RWPE1 (cell line): Measurements from ENCODE around the gene MARK4.

Source experiments
- CTCF ChIA-PET: fragments of 350-600 bp; sonication (Branson Sonifier 250); formaldehyde crosslinking; extraction: SDS; loops from one replicate; lab custom pipeline; 2021; lab: Yijun Ruan, JAX
- POLR2A ChIA-PET: fragments of 400-600 bp; formaldehyde crosslinking; extraction: SDS; loops from one replicate; lab custom pipeline; 2020; ENCODE audit warnings: antibody characterized with exemption; ENCODE audit not compliant: low non-redundant PET; lab: Yijun Ruan, JAX
- DNase-seq: peaks from one replicate; pipeline ENCODE4 v3.0.0; 2012; ENCODE audit warnings: low spot score
- H3K27ac ChIP-seq: fragments of 450-650 bp; 2 replicates; pipeline ENCODE4 v1.5.1; 2017
- TF ChIP-seq, protein P1 (sequence below): fragments of 450-650 bp; conservative IDR thresholded peaks from 2 replicates; pipeline ENCODE4 v1.5.1; 2017; ENCODE audit warnings: low read depth, mild to moderate bottlenecking

MARK4 gene

DNA sequence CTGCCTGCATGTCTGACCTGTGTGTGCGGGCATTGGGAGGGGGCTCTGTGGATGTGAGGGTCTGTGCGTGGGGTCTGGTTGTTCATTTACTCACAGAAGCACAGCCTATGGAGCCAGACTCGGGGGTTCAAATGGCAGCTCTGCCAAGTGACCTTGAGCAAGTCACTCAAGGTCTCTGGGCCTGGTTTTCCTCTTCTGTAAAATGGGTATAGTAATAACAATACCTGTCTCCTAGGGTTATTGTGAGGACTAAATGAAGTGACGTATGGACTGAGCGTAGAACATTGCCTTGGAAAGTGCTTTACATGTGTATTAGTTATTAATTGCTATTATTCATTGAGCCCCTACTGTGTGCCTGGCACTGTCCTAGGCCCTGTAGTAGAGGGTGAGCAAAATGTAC, 47.2 kb downstream of the MARK4 start:
- TF ChIP-seq, protein P1, sequence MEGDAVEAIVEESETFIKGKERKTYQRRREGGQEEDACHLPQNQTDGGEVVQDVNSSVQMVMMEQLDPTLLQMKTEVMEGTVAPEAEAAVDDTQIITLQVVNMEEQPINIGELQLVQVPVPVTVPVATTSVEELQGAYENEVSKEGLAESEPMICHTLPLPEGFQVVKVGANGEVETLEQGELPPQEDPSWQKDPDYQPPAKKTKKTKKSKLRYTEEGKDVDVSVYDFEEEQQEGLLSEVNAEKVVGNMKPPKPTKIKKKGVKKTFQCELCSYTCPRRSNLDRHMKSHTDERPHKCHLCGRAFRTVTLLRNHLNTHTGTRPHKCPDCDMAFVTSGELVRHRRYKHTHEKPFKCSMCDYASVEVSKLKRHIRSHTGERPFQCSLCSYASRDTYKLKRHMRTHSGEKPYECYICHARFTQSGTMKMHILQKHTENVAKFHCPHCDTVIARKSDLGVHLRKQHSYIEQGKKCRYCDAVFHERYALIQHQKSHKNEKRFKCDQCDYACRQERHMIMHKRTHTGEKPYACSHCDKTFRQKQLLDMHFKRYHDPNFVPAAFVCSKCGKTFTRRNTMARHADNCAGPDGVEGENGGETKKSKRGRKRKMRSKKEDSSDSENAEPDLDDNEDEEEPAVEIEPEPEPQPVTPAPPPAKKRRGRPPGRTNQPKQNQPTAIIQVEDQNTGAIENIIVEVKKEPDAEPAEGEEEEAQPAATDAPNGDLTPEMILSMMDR, result no peak
- CTCF ChIA-PET, result no interaction called here
- no peak overlapping the region for H3K27ac ChIP-seq
- POLR2A ChIA-PET, result no interaction called here
- DNase-seq, result no peak

DNA sequence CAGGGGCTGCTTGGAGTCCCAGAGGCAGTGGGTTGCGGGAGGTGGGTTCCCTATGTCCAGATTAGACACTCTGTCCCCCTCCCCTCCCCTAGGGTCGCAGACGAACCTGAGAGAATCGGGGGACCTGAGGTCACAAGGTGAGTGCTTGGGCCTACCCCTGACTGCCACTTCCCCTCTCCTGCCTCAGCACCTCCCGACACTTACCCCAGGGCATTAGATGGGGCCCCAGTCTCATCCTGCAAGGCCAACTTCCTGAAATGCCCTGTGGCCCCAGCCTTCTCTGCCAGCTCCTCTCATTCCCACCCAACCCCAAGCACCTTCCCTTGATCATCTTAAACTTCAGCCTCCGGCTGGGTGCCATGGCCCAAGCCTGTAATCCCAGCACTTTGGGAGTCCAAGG, 48.6 kb downstream of the MARK4 start:
- TF ChIP-seq, protein P1, result no peak
- no peak for DNase-seq
- ChIA-PET POLR2A (no interaction called here), CTCF (no interaction called here)
- H3K27ac ChIP-seq, result peak overlapping the region; percentile 22; the same call in 1 of the 2 replicates

DNA sequence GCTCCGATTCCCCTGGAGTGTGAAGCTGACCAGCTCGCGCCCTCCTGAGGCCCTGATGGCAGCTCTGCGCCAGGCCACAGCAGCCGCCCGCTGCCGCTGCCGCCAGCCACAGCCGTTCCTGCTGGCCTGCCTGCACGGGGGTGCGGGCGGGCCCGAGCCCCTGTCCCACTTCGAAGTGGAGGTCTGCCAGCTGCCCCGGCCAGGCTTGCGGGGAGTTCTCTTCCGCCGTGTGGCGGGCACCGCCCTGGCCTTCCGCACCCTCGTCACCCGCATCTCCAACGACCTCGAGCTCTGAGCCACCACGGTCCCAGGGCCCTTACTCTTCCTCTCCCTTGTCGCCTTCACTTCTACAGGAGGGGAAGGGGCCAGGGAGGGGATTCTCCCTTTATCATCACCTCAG, 51.3 kb downstream of the MARK4 start:
- H3K27ac ChIP-seq, result no peak overlapping the region; the same call in 1 of the 2 replicates
- CTCF ChIA-PET, result interaction anchor here (0.6 kb wide), 1 partner anchor 37 kb away, joined by 3 read pairs; no protein-coding TSS in a partner anchor
- TF ChIP-seq, protein P1, result no peak
- POLR2A ChIA-PET, result no interaction called here
- DNase-seq, result no peak

DNA sequence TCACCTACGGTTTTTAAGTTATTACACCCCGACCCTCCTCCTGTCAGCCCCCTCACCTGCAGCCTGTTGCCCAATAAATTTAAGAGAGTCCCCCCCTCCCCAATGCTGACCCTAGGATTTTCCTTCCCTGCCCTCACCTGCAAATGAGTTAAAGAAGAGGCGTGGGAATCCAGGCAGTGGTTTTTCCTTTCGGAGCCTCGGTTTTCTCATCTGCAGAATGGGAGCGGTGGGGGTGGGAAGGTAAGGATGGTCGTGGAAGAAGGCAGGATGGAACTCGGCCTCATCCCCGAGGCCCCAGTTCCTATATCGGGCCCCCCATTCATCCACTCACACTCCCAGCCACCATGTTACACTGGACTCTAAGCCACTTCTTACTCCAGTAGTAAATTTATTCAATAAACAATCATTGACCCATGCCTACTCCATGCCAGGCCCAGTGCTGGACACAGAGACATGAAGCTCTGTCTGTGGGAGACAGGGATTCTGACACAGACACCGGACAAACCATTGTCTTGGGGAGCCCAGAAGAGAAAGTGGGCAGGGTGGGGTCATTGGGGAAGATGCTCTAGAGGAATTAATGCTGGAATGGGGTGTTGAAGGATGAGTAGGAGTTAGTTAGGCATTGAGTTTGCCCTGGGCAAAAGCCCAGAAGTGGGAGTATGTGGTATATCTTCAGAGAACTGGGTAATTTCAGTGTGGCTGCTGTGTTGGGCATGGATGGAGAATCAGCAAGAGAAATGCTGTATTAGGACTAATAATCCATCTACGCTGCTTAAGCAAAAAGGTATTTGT, 52.4 kb downstream of the MARK4 start:
- CTCF ChIA-PET, result interaction anchor here (0.6 kb wide), 1 partner anchor 1733 kb away, joined by 3 read pairs; no protein-coding TSS in a partner anchor
- DNase-seq, result no peak
- H3K27ac ChIP-seq, result no peak overlapping the region
- TF ChIP-seq, protein P1, result no peak
- POLR2A ChIA-PET, result no interaction called here

DNA sequence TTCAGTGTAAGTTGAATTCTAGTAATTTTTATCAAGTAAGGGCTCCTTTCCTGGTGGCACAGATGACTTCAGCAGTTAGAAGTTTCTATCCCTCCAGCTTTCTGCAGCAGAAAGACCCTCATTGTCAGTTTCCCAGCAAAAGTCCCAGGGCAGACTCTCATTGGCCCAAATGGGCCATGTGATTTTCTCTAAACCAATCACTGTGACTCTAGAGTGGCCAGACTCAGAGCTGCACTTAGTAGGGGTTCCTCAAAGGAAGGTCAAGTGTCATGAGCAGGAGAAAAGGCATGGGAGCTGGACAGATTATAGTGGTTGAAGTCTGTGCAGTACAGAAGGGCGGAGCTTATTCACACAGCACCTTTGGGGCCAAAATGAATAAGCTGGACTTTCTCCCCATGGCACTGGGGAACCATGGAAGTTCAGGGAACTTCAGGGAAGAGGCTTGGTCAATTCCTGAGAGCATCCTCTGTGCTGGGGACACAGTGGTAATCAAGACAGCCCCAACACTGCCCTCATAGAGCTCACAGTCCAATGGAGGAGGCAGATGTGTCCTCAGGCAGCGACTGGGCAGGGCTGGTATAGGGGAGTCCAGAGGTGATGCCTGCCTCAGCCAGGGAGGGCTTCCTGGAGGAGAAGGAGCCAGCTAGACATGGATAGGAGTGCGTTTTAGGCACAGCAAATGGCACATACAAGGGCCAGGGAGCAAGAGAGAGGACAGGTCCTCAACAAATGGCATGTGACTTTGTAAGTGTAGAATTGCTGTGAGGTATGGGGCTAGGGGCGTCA, 53.3 kb downstream of the MARK4 start:
- no peak overlapping the region for H3K27ac ChIP-seq
- ChIA-PET CTCF (interaction anchor here (0.6 kb wide), 1 partner anchor 1732 kb away, joined by 3 read pairs; no protein-coding TSS in a partner anchor), POLR2A (no interaction called here)
- TF ChIP-seq, protein P1, result no peak
- no peak for DNase-seq

DNA sequence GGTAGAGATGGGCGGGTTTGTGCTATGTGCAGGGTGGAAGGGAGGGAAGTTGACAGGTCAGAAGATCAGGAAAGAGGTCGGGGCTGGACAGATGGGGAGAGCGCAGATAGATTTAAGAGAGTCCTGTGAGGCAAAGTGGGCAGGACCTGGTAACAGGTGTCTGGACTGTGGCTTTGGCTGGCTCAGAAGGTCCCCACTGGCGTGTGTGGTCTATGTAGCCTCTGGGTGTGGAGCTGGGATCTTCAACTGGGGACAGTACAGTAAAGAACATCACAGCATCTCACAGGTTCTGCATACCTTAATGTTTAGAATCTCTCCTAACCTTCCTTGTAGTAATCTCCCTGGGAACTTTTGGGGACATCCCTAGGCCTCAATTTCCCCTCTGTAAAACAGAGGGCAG, 53.9 kb downstream of the MARK4 start:
- ChIA-PET CTCF (interaction anchor here (0.6 kb wide), 1 partner anchor 27 kb away, joined by 3 read pairs; no protein-coding TSS in a partner anchor), POLR2A (no interaction called here)
- no peak overlapping the region for H3K27ac ChIP-seq
- TF ChIP-seq, protein P1, result no peak
- no peak for DNase-seq
